Femur (tissue), 1 donor: ENCODE data around the gene SCO2.

Source experiments
- DNase-seq: peaks from one replicate; pipeline ENCODE4 v3.0.0-alpha.2; 2017

SCO2 gene

GRCh38 chr22:50490531-50491308 is 34.7 kb downstream of the SCO2 start:
- DNase-seq: peak; percentile 25

GRCh38 chr22:50489363-50490243 is 35.8 kb downstream of the SCO2 start:
- DNase-seq: no peak

- no peak for DNase-seq
Measured at GRCh38 chr22:50488886-50489285, 36.5 kb downstream of the SCO2 start.

- no peak for DNase-seq
Measured at GRCh38 chr22:50488006-50488677, 37.3 kb downstream of the SCO2 start.

GRCh38 chr22:50487290-50488005 is 38.0 kb downstream of the SCO2 start:
- DNase-seq: no peak

- DNase-seq: no peak
Measured at GRCh38 chr22:50486561-50487289, 38.7 kb downstream of the SCO2 start, which contains the start of gene MIOX. MIOX (plus strand) TSS chr22:50486859; CDS start chr22:50486898, 39 bp downstream.

- no peak for DNase-seq
Measured at GRCh38 chr22:50485221-50486131, 39.9 kb downstream of the SCO2 start.

- DNase-seq: no peak
Measured at GRCh38 chr22:50483977-50484853, 41.2 kb downstream of the SCO2 start.

- DNase-seq: no peak
Measured at GRCh38 chr22:50483556-50483955, 41.8 kb downstream of the SCO2 start.

GRCh38 chr22:50483106-50483505 is 42.3 kb downstream of the SCO2 start:
- no peak for DNase-seq

- DNase-seq: no peak
Measured at GRCh38 chr22:50482107-50483074, 43.0 kb downstream of the SCO2 start.

GRCh38 chr22:50481440-50482106 is 43.8 kb downstream of the SCO2 start, which contains the start of gene ADM2:
ADM2 (plus strand) TSS chr22:50481543; CDS start chr22:50481848, 305 bp downstream.
- DNase-seq: peak; percentile 62

GRCh38 chr22:50481045-50481439 is 44.4 kb downstream of the SCO2 start:
- DNase-seq: no peak

- DNase-seq: no peak
Measured at GRCh38 chr22:50479721-50480120, 45.7 kb downstream of the SCO2 start.

GRCh38 chr22:50477923-50478322 is 47.5 kb downstream of the SCO2 start:
- DNase-seq: no peak

GRCh38 chr22:50476868-50477267 is 48.5 kb downstream of the SCO2 start:
- DNase-seq: no peak

- no peak for DNase-seq
Measured at GRCh38 chr22:50475652-50476002, 49.8 kb downstream of the SCO2 start.
